CD4-positive, alpha-beta T cell treated with Interleukin-15 for 1 hour (primary cell): ENCODE measurements around the gene UFM1.
"Not testable (repeated sequence)": the region's sequence is repeated elsewhere in the genome, so short reads cannot be mapped to it uniquely, and the experiment has no call there.

ENCODE experiments used
- DNase-seq: peaks from one replicate; pipeline ENCODE4 v3.0.0-alpha.2; 2020

UFM1 gene

GRCh38 chr13:38349390-38350113, at the start of gene UFM1:
Gene UFM1 (plus strand): TSS chr13:38349851. CDS start chr13:38349920, 69 bp downstream.
- DNase-seq: peak; percentile 91

DNA sequence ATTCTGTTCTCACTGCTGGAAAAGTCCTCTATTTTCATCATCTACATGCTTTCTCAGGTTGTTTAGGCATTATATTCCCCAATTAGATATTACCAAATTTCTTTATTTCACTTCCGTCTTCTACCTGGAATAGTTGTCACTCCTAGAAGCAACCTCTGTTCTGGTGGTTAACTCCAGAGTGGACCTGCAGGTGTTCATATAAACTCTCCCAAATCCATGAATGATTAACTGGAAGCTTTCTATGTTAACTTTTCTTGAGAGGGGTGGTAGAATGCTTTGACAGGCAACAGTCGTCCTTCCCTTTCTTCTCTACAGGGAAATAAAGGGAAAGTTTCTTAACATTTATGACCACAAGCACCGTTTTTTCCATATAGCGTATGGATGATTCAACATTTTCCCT, 48.4 kb upstream of the UFM1 start:
- DNase-seq: no peak

GRCh38 chr13:38303816-38304320, 45.8 kb upstream of the UFM1 start:
- DNase-seq: no peak

- DNase-seq: no peak
Measured at GRCh38 chr13:38308736-38309135, 40.9 kb upstream of the UFM1 start.

DNA sequence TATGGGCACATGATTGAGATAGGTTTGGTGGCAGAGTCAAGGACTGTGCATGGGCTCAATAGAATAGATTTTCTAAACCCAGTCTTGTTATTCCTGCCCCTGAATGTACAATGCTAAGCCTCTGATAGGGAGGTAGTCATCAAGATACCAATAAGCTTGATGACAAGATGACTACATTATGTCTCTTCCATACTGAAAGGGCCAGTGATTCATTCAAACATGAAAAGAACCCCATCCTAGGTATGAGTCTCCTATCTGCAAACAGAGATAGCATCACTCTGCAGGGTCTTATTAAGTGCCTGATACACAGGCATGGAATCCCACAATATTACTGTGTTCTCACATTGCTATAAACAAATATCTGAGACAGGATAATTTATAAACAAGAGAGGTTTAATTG, 40.3 kb upstream of the UFM1 start:
- no peak for DNase-seq

- not testable (repeated sequence) for DNase-seq
Measured at GRCh38 chr13:38311175-38311574, 38.5 kb upstream of the UFM1 start.

DNA sequence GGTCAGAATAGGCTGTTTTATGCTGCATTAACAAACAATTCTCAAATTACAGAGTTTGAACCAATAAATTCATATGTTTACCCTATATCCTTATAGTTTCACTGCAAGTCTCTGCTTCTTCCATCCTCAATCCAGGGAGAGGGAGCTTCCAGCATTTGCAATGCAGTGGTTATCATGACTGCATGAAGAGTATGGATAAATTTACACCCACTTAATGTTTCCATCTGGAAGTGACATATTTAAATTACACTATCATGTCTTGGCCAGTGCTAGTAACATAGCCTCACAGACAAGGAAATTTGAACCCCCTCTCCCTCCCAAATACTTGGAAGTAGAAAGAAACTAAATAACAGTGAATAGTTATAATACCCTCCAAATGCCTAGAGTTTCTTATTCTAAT, 33.5 kb upstream of the UFM1 start:
- no peak for DNase-seq

DNA sequence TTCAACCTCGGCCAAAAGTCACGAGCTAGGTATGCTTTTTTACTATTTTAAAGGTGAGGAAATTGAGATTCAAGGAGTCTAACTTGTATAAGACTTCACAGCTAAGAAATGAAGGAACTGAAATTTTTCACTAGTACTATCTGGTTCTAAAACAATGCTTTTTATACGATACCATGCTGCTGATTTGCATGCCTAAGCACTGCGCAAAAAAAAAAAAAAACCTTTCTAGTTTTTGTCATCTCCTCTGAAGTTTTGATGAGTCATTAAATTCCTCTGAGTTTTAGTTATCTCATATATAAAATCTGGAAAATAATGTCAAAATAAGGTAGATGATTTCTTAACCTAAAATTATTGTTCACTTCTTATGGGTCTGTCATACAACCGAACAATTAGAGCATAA, 28.0 kb upstream of the UFM1 start:
- no peak for DNase-seq

DNA sequence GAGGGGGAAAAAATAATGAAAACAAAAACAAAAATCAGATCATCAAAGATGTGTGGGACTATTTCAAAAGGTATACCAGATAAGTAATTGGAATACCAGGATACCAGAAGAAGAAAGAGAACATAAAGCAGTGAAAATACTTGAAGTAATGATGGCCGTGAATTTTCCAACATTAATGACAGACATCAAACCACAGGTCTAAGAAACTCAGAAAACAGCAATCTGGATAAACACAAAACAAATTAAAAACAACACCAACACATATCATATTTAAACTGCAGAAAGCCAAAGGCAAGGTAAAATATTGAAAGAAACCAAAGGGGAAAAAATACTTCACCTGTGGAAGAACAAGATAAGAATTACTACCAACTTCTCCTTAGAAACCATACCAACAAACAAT, 24.2 kb upstream of the UFM1 start:
- no peak for DNase-seq

GRCh38 chr13:38328699-38329098, 21.0 kb upstream of the UFM1 start:
- no peak for DNase-seq

- no peak for DNase-seq
Measured at GRCh38 chr13:38334845-38335244, 14.8 kb upstream of the UFM1 start.

DNA sequence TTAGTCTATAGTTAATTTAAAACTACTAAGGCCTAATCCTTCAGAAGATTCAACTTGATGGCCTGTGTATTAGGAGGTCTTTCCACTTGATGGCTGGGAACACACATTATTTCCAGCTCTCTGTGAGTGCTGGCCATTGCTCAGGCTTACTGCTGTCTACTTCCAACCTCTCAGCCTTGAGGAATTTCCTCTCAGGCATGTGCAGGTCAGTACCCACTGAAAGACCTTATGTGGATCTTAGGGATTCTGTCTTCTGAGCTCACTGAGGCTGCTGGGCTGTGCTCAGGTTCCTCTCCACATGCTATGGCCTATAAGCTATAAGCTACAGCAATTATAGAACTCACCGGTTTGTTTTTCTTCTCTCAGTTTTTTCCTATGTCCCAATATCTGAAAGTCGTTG, 11.6 kb upstream of the UFM1 start:
- DNase-seq: no peak

GRCh38 chr13:38340624-38341023, 9.0 kb upstream of the UFM1 start:
- no peak for DNase-seq

GRCh38 chr13:38341149-38341692, 8.4 kb upstream of the UFM1 start:
- no peak for DNase-seq

DNA sequence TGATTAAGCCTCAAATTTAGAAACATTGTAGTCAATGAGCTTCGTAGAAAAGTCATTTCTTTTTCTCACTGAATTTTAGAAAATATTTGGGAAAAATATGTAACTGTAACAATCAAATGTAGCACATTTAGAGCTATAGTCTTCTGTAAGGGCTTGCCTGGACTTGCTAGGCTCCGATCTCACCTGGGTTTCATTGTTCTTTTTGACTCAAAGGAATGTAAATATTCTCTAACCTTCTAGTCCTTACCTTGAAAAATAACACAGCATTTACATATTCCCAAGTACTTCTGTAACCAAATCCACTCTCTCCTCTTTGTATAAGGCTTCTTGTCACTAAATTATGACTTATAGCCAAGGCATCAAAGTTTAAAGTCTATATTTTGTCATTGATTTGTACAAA, 2.9 kb upstream of the UFM1 start:
- no peak for DNase-seq

- no peak for DNase-seq
Measured at GRCh38 chr13:38348861-38349389, 726 bp upstream of the UFM1 start.

- peak; percentile 34 for DNase-seq
Measured at GRCh38 chr13:38350114-38350617, 515 bp downstream of the UFM1 start.

DNA sequence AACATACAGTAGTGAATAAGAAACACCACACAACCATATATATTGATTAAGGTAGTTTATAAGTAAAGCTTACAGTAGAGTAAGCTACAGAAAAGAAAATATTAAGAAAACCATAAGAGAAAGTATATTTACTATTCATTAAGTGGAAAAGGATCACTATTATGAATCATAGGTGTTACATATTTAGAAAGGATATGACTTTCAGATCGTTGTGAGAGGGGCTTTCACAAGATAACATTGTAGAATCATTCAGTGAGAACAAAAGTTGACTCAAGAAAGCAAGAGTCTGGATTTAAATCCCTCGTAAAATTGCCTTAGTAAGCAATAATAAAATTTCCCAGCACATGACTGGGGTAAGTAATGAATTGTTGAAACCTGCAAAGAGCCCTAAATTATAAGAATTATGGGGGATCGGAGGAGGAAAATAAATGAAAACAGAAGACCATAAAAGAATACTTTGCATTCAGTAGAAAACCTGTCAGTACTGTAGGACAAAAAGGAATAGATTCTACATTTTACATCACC, 6.0 kb downstream of the UFM1 start:
- no peak for DNase-seq

GRCh38 chr13:38358684-38359083, 9.0 kb downstream of the UFM1 start:
- no peak for DNase-seq

- no peak for DNase-seq
Measured at GRCh38 chr13:38361542-38362262, 12.1 kb downstream of the UFM1 start.

DNA sequence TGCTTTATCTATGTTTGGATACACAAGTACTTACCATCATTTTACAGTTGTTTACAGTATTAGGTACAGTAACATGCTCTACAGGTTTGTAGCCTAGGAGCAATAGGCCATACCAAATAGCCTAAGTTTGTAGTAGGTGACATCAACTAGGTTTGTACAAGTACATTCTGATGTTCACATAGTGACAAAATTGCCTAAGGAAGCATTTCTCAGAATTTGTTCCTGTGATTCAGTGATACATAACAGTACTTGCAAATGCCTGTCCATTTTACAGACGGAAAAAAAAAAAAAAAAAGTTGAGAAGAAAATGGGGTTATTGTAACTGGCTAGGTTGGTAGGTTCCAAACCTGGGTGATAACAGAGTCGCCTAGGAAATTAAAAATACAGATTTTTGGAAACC, 13.6 kb downstream of the UFM1 start:
- no peak for DNase-seq

DNA sequence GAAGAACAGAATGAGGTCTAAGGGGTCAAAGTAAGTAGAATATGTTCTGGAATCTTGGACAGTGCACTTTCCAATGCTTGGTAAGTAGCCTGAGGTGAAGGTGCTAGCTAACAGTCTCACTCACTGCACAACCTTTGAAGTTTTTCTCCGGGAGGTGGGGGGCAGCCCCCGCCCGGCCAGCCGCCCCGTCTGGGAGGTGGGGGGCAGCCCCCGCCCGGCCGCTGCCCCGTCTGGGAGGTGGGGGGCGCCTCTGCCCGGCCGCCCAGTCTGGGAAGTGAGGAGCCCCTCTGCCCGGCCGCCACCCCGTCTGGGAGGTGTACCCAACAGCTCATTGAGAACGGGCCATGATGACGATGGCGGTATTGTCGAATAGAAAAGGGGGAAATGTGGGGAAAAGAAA, 14.1 kb downstream of the UFM1 start:
- not testable (repeated sequence) for DNase-seq

DNA sequence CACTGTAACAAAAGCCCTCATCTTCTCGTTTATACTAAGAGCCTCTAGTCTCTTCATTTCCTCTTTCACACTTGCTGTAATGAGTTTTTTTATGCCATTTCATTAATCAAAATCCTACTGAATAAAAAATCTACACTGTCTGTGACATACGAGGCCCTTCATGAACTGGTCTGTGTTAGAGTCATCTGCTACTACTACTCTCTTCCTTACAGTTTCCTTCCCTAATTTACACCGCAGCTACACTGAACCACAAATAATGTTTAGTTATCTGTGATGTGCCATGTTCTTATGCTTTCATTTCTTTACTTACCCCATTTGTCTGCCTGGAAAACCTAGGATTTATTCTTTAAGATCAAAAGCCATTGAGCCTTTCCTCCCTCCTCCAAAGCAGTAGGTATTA, 16.0 kb downstream of the UFM1 start:
- no peak for DNase-seq
